HepG2 (cell line): ENCODE data around the gene MARS1. TPM values are rescaled to one million over a fixed set of nuclear protein-coding genes. Genes with fewer than 3 reads are reported as not detected.

Experiments
- ARID4A ChIP-seq: sonication (generic); formaldehyde crosslinking; IDR thresholded peaks from 2 replicates; pipeline ENCODE4 v1.5.0; 2020; ENCODE audit warnings: mild to moderate bottlenecking, missing genetic modification reagents, borderline replicate concordance
- BRF2 ChIP-seq: sonication (generic); formaldehyde crosslinking; IDR thresholded peaks from 2 replicates; pipeline ENCODE4 v1.8.1; 2022; ENCODE audit warnings: mild to moderate bottlenecking, missing genetic modification reagents
- CEBPB ChIP-seq: IDR thresholded peaks from 2 replicates; pipeline ENCODE4 v1.6.1; 2011; ENCODE audit warnings: low read depth, low read length, improper control_type of control experiment, borderline replicate concordance
- FOXK2 ChIP-seq: fragments of 450-650 bp; IDR thresholded peaks from 2 replicates; pipeline ENCODE4 v1.6.1; 2016
- FOXO4 ChIP-seq: sonication (generic); formaldehyde crosslinking; conservative IDR thresholded peaks from 2 replicates; pipeline ENCODE4 v1.8.1; 2023; ENCODE audit warnings: missing genetic modification reagents
- HOXA3 ChIP-seq: sonication (generic); formaldehyde crosslinking; IDR thresholded peaks from 2 replicates; pipeline ENCODE4 v1.5.0; 2020; ENCODE audit warnings: missing genetic modification reagents
- KDM3A ChIP-seq: IDR thresholded peaks from 2 replicates; pipeline ENCODE4 v1.6.1; 2018; ENCODE audit warnings: low read depth, missing compliant biosample characterization
- SMARCE1 ChIP-seq: fragments of 450-650 bp; IDR thresholded peaks from 2 replicates; pipeline ENCODE4 v1.6.1; 2017; ENCODE audit warnings: borderline replicate concordance
- SMC3 ChIP-seq: IDR thresholded peaks from 2 replicates; pipeline ENCODE4 v1.6.1; 2011; ENCODE audit warnings: low read length, improper control_type of control experiment
- TARDBP ChIP-seq: sonication (generic); formaldehyde crosslinking; IDR thresholded peaks from 2 replicates; pipeline ENCODE4 v1.8.0; 2022; ENCODE audit warnings: mild to moderate bottlenecking, missing genetic modification reagents
- THRA ChIP-seq: sonication (generic); formaldehyde crosslinking; IDR thresholded peaks from 2 replicates; pipeline ENCODE4 v1.4.0; 2020; ENCODE audit warnings: missing genetic modification reagents, borderline replicate concordance
- ZKSCAN5 ChIP-seq: sonication (generic); formaldehyde crosslinking; IDR thresholded peaks from 2 replicates; pipeline ENCODE4 v1.5.1; 2020; ENCODE audit warnings: mild to moderate bottlenecking, missing genetic modification reagents
- ZNF207 ChIP-seq: fragments of 450-650 bp; IDR thresholded peaks from 2 replicates; pipeline ENCODE4 v1.6.1; 2016; ENCODE audit warnings: antibody characterized with exemption, borderline replicate concordance
- ZNF670 ChIP-seq: sonication (generic); formaldehyde crosslinking; IDR thresholded peaks from 2 replicates; pipeline ENCODE4 v1.8.0; 2022; ENCODE audit warnings: mild to moderate bottlenecking, missing genetic modification reagents, borderline replicate concordance
- ZNF687 ChIP-seq: sonication (generic); formaldehyde crosslinking; IDR thresholded peaks from 2 replicates; pipeline ENCODE4 v1.5.1; 2020; ENCODE audit warnings: mild to moderate bottlenecking, missing genetic modification reagents, moderate library complexity
- polyA plus RNA-seq, 8 experiments: library from polyadenylated mRNA; depleted of rRNA in 3 of 8; stranded (reverse) in 7 of 8; unstranded in 1 of 8; fragments of >200 nt; fragmentation: Illumina TruSeq in 4 of 8; extraction: Trizol in 4 of 8; gene quantifications; 2 replicates each; pipeline versions ENCODE4 v1.2.1 to v1.2.3, GENCODE V29; 2011 to 2016; ENCODE audit warnings: low read depth in 4 of 8, missing spikeins in 1 of 8, mixed read lengths in 1 of 8; ENCODE audit not compliant: insufficient read depth in 1 of 8
- total RNA-seq, 5 experiments: library from RNA; depleted of rRNA; stranded (reverse); fragments of >200 nt; fragmentation: Illumina TruSeq; extraction: Trizol; gene quantifications; 2 replicates each; pipeline ENCODE4 v1.2.3, GENCODE V29; 2016; ENCODE audit warnings: low read depth in 1 of 5

Gene MARS1
- total and polyA plus RNA-seq, 2 of the 13 experiments (the other 11 are each of a cell fraction or from before 2014, with no cell fraction given) = 115 to 181 TPM

GRCh38 chr12:57454566-57455373, 33.1 kb upstream of the MARS1 start, which contains the start of gene INHBE (continued):
- TF ChIP-seq SMC3 (peak; percentile 34; the same call in 1 of the 2 replicates), ZNF670 (CRISPR knock-in tag) (no peak), HOXA3 (peak; percentile 89), ARID4A (CRISPR knock-in tag) (peak; percentile 84), ZNF687 (CRISPR knock-in tag) (peak; percentile 98), FOXO4 (CRISPR knock-in tag) (no peak), ZKSCAN5 (0 out of 2 replicates have a peak, but pooled peaks have one; percentile 39), SMARCE1 (no peak), TARDBP (CRISPR knock-in tag) (peak; percentile 96), FOXK2 (peak; percentile 52; the same call in 1 of the 2 replicates), KDM3A (CRISPR knock-in tag) (peak; percentile 64; the same call in 1 of the 2 replicates), THRA (peak; percentile 79; the same call in 1 of the 2 replicates), ZNF207 (no peak), BRF2 (peak; percentile 70; the same call in 1 of the 2 replicates), CEBPB (peak; percentile 99)
